ENCODE results near the gene ABHD12B.

DNA sequence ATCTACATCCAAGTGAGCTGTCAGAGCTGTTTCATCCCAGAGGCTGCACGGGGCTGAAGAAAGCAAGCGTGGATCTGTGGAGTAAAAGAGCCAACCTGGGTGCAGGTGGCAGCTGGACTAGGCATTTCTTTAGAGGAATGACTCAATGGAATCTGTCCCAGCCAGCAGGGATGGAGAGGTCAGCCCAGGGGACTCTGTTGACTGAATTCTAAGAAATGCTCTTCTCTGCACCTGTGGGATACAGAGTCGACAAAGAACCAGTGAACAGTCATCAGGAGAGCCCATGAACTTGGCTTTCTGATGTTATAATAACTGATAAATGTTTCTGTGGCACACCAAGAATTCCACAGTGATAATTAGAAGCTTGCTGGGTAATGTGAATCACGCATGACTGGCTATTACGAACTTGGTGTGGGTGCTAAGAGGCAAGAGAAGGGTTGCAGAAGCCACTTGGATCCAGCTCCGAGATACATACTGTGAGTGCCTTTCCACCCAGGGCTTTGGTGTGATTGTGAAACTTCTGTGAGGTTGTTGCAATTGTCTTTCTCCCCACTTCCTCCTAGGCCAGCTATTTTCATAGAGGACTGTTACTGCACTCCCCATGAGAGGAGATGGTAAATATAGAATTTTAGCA, 56.3 kb downstream of the ABHD12B start:
- TF ChIP-seq, protein P1, sequence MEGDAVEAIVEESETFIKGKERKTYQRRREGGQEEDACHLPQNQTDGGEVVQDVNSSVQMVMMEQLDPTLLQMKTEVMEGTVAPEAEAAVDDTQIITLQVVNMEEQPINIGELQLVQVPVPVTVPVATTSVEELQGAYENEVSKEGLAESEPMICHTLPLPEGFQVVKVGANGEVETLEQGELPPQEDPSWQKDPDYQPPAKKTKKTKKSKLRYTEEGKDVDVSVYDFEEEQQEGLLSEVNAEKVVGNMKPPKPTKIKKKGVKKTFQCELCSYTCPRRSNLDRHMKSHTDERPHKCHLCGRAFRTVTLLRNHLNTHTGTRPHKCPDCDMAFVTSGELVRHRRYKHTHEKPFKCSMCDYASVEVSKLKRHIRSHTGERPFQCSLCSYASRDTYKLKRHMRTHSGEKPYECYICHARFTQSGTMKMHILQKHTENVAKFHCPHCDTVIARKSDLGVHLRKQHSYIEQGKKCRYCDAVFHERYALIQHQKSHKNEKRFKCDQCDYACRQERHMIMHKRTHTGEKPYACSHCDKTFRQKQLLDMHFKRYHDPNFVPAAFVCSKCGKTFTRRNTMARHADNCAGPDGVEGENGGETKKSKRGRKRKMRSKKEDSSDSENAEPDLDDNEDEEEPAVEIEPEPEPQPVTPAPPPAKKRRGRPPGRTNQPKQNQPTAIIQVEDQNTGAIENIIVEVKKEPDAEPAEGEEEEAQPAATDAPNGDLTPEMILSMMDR (IDR thresholded peaks at IDR 0.05; ENCODE audit: insufficient read depth, low read length): no peak
- TF ChIP-seq GABPA (IDR thresholded peaks at IDR 0.05; ENCODE audit: low read depth): no peak
- TF ChIP-seq POLR2AphosphoS5 (IDR thresholded peaks at IDR 0.05; ENCODE audit: low read depth): peak; percentile 70
- peak; percentile 97 for TF ChIP-seq SPI1 (IDR thresholded peaks at IDR 0.05; ENCODE audit: borderline replicate concordance, low read depth)

All from HL-60 (cell line).